Stimulated activated CD4-positive, alpha-beta T cell treated with anti-CD3 and anti-CD28 coated beads, Interleukin-12 subunit alpha, Interleukin-12 subunit beta, amount 100 ng/mL, for 24 hours (primary cell): ENCODE measurements around the gene MAPKAP1.
"Not testable (repeated sequence)": the region's sequence is repeated elsewhere in the genome, so short reads cannot be mapped to it uniquely, and the experiment has no call there.

Source experiments
- DNase-seq, 2 experiments: peaks; one replicate each; pipeline ENCODE4 v3.0.0-alpha.2; 2020; ENCODE audit warnings: low read depth in 2 of 2

Gene MAPKAP1

GRCh38 chr9:125604196-125604595 is 102.8 kb downstream of the MAPKAP1 start:
- no peak for DNase-seq

DNA sequence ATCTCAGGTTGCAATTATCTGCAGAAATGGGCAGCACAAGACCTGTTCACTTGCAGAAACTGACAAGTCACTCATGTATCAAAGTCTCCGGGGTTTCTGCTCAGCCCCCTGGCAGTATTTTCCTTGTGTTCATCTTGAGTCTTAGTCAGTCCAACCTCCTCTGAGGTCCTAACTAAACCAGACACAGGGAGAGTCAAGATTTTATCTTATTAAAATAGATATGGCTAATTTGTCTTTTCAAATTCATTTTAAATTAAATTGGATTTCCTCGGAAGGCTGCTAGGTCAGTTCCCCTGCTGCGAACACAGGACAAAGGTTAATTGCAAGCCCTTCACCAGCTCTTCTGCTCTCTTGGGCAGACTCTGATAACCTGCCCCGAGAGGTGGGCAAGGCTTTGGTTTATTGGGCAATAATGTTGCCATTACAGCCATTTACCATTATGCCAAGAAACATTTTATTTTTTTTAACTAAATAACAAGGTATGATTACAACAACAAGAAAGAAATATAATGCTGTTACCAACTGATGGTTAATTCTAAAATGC is 103.5 kb downstream of the MAPKAP1 start:
- no peak for DNase-seq

- DNase-seq: no peak
These were observed 105.0 kb downstream of the MAPKAP1 start for GRCh38 chr9:125601961-125602360.

GRCh38 chr9:125600194-125600593 is 106.8 kb downstream of the MAPKAP1 start:
- no peak for DNase-seq

GRCh38 chr9:125594223-125594610 is 112.8 kb downstream of the MAPKAP1 start:
- DNase-seq: no peak

- DNase-seq: no peak
These were observed 113.3 kb downstream of the MAPKAP1 start for GRCh38 chr9:125593581-125594222.

- no peak for DNase-seq
These were observed 115.1 kb downstream of the MAPKAP1 start for GRCh38 chr9:125591888-125592287.

- DNase-seq: no peak
These were observed 115.8 kb downstream of the MAPKAP1 start for GRCh38 chr9:125591245-125591644.

DNA sequence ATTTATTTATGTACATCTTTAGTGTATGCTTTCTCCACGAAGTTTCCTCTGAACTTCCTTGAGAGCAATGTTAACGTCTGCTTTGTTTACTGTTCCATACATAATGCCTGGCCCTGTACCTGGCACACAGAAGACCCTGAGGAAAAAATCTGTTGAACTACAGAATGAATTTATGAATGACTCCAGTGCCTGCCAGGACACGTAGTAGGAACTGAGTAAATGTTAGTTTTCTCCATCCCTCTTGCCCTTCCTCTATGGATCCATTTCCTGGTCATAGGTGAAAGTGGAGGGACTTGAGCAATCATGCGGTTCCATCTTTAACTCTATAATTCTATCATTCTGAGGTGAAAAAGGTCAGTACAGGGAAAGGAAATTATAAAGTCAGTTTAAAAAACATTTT is 117.7 kb downstream of the MAPKAP1 start:
- DNase-seq: no peak

- no peak for DNase-seq
These were observed 119.1 kb downstream of the MAPKAP1 start for GRCh38 chr9:125587819-125588460.

DNA sequence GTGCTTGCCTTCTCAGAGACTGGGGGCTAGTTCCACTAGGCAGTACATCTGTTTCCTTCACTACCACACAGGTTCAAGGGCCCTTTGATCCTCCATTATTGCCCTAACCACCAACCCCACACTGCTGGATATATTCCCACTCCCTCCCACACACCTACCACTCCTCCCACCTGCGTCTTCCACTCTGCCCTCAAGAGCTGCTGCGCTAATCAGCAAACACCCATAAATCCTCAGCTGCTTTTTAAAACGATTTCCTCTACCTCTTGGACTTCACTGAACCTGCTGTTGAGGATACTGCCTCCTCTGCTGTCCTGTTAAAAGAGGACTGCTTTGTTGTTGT is 120.9 kb downstream of the MAPKAP1 start:
- no peak for DNase-seq

DNA sequence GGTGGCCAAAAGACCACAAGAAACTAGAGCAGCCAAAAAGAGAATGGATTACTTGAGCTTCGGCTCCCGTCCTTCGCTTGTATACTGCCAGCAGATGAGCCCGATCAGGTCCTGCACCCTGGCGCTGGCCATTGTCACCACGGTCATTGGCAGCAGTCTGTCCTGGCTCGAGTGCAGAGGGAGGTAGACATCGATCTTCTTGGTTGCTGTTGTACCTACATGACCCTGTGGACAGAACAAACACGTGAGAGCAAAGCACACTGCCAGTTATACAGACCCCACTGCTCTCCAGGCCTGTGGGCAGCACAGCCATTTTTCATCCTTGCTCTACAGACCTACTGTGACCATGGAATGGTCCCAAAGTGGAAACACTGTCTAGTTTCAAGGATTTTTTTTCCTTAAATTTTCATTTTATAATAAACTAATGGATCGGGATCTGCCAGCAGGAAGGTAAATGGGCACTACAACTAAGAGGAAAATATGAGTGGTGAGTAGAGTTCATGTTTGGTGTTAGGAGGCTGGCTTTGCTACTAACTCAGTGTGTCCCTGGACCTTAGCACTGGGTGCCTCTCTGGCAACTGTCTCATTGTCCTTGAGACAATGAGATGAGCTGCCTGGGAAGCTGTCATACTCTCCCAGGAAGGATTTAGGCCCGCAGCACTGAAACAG is 121.4 kb downstream of the MAPKAP1 start:
- DNase-seq: no peak

GRCh38 chr9:125580701-125581286 is 126.2 kb downstream of the MAPKAP1 start:
- DNase-seq: no peak

DNA sequence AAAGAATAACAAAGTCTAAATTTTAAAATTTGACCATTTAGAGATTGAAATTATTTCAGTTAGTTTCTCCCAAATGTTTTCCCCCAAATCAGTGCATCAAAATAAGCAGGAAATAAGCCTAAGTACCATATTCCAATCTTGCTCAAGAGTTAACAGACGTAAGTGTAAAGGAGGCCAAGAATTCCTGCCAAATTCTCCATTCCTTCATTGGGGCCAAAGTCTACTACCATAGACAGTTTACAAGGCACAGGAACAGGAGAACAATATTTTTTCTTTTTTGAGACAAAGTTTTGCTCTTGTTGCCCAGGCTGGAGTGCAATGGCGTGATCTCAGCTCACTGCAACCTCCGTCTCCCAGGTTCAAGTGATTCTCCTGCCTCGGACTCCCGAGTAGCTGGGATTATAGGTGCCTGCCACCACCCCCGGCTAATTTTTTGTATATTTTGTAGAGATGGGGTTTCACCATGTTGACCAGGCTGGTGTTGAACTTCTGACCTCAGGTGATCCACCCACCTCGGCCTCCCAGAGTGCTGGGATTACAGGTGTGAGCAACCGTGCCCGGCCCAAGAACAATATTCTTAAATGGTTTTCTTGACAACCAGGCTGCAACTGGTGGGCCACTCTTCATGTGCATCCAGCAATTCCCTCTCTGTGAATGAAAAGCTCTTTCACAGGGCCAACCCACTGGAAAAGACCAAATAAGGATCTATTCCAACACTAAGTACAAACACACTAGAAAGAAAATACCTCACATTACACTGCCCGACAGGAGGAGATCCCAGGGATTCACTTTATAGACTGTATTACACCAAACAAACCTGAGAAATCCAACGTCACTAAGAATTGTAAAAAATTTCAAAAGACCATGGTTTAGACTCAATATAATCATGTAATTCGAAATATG is 127.7 kb downstream of the MAPKAP1 start:
- DNase-seq: no peak

GRCh38 chr9:125574126-125574877 is 132.7 kb downstream of the MAPKAP1 start:
- no peak for DNase-seq

DNA sequence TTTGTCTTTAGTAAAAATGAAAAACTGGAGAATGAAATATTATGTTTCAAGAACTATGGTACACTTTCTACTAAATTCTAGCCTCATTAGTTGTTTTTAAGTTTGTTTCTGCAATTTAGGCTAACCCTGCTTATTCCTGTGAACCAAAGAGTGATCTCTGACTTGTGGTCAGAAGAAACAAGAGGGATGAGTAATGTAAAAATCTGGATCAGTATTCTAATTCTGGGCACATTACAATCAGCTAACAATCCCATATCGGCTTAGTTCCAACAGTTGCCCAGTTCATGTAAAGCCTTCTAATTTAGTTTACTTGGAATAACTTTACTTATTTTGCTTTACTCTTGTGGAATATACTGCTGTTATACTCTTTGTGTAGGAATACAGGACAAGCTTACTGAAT is 134.5 kb downstream of the MAPKAP1 start:
- not testable (repeated sequence) for DNase-seq

GRCh38 chr9:125571824-125572223 is 135.2 kb downstream of the MAPKAP1 start:
- DNase-seq: not testable (repeated sequence)

GRCh38 chr9:125570246-125570645 is 136.8 kb downstream of the MAPKAP1 start:
- DNase-seq: no peak

DNA sequence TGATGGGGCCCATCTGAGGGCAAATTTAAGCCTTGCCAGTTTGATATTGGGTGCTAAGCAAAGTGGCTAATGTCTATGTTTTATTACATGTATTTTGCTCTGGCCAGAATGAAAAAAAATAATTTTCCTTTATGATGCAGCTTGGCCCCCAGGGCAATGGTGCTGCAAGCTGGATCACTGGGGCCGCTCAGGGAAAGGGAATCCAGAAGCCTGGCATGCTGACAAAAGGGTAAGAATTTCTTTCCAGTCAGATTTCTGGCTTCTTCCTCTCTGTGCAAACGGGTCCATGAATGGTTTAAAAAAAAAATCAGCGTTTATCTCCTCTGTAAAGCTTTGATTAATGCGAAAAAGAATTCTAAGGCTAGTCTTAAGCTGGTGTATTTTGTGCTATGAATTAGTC is 138.4 kb downstream of the MAPKAP1 start:
- DNase-seq: no peak

DNA sequence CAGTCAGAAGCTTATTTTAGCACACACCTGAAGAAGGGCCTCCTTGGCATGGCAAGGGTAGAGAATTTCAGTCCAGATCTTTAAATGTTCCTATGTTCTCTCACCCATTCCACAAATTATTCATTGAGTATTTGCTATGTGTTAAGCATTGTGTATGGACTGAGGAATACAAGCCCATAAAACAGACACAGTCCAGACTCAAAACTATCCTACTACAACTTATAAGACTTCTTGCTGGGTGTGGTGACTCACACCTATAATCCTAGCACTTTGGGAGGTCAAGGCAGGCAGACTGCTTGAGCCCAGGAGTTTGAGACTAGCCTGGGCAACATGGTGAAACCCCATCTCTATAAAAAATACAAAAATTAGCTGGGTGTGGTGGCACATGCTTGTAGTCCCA is 141.0 kb downstream of the MAPKAP1 start:
- DNase-seq: not testable (repeated sequence)

- no peak for DNase-seq
These were observed 141.9 kb downstream of the MAPKAP1 start for GRCh38 chr9:125565126-125565525.
